Stimulated activated CD4-positive, alpha-beta T cell treated with anti-CD3 and anti-CD28 coated beads, Interleukin-4, amount 100 ng/mL, for 24 hours (primary cell): ENCODE data around the gene AACS.
"Not testable (repeated sequence)": the region's sequence is repeated elsewhere in the genome, so short reads cannot be mapped to it uniquely, and the experiment has no call there.

Experiments
- DNase-seq: peaks from one replicate; pipeline ENCODE4 v3.0.0-alpha.2; 2020

AACS gene

GRCh38 chr12:125092872-125093680 lies 27.8 kb downstream of the AACS start:
- DNase-seq: no peak

DNA sequence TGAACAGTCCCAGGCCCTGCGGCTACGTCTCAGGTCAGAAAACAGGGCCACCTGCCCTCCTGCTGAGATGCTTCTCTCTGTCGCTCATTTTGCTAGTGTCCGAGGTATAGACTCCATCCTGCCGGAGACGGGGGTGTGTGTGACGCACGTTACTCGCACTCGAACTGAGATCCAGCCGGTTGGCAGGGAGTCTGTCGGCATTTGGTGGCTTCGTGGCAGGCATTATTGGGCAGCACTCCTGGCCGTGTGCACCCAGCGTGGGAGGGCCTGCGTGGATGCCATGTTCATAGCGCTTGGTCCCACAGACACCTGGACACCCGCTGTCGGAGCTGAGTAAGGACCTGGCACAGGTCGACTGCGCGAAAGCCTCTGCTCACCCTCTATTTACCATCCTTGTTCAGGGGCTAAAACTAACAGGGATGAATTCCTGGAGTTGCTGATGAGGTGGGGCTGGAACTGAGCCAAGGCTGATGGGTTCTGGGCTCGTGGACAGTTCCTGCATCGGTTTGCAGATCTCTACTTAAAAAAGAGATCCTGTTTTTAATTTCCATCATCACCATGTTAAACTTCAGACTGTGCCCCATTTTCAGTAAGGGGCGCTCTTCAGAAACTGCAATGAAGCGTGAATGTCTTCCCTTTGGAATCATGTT lies 28.6 kb downstream of the AACS start:
- no peak for DNase-seq

DNA sequence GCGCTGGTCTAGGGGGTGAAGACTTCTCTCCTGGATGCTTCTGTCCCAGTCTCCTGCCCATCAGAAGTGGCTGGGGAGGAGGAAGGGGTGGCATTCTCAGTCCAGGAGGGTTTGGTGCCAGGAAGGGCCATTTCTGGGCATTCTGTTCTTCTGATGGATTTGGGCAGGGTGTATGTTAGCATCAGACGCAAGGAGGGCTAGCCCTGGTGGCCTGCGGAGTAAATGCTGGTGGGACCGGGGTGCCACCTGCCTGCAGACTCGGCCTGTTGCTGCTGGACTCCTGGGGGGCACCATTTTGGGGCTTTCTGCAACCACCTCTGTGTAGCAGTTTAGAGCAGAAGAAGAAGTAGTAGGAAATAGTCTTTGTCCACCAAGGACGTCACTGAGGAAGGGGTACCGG lies 31.7 kb downstream of the AACS start:
- DNase-seq: no peak

- no peak for DNase-seq
Measured at GRCh38 chr12:125097427-125097826, 32.2 kb downstream of the AACS start.

GRCh38 chr12:125098676-125099408 lies 33.6 kb downstream of the AACS start:
- no peak for DNase-seq

DNA sequence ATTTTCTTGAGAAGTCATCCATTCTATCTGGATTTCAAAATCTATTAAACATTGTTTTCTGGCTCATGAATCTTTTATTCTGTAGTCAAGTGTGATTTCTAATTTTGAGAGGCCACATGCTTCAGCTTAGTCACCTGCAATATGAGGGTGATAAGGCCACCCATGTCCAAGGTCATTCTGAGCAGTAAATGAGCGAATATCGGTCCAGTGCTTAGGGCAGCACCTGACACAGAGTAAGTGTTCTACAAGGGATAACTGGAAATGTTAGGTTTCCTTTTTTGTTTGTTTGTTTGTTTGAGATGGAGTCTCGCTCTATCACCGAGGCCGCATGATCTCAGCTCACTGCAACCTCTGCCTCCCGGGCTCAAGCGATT lies 34.2 kb downstream of the AACS start:
- DNase-seq: no peak

GRCh38 chr12:125100551-125101434 lies 35.6 kb downstream of the AACS start:
- DNase-seq: no peak

- no peak for DNase-seq
Measured at GRCh38 chr12:125104982-125105381, 39.7 kb downstream of the AACS start.

GRCh38 chr12:125105600-125105999 lies 40.4 kb downstream of the AACS start:
- DNase-seq: no peak

DNA sequence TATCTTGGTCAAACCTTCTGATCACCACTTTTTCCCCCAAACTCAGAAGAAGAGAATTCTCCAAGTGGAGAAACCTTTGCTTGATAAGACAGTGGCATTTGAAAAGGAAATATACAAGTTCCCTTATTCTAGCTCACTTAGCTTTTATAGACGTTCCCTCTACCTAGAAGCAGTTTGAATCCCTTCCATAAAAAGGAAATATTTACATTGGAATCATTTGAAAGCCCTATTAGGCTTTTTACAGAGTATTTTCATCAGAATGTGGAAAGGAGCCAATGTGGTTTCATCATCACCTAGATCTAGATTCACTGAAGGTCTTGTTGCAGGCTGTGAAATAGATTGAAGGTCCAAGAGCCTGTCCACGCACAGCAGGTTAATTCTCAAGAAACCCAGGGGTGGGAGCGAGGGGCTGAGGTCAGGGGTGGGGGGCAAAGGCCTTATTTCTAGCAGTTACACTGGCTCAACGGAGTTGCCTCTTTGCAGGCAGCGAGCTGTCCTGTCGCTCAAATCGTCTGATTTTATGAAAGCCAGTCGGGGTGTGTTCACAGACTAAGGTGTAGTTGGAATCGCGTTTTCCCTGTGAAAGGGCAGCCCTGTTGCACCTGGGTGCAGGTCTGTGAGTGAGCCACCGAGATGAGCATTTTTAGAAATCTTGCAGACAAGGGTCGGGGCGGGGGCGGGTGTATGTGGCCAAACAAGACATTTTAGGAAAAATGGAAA lies 45.6 kb downstream of the AACS start:
- no peak for DNase-seq

- no peak for DNase-seq
Measured at GRCh38 chr12:125111403-125111802, 46.2 kb downstream of the AACS start.

DNA sequence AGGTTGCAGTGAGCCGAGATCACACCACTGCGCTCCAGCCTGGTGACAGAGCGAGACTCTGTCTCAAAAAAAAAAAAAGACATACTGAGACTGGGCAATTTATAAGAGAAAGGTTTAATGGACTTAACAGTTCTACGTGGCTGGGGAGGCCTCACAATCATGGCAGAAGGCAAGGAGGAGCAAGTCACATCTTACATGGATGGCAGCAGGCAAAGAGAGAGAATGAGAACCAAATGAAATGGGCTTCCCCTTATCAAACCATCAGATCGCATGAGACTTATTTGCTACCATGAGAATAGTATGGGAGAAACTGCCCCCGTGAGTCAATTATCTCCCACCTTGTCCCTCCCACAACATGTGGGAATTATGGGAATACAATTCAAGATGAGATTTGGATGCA lies 47.4 kb downstream of the AACS start:
- not testable (repeated sequence) for DNase-seq

- no peak for DNase-seq
Measured at GRCh38 chr12:125113263-125113662, 48.0 kb downstream of the AACS start.

- no peak for DNase-seq
Measured at GRCh38 chr12:125113789-125114188, 48.6 kb downstream of the AACS start.

GRCh38 chr12:125114365-125115141 lies 49.3 kb downstream of the AACS start:
- no peak for DNase-seq

GRCh38 chr12:125120566-125120965 lies 55.3 kb downstream of the AACS start:
- no peak for DNase-seq

DNA sequence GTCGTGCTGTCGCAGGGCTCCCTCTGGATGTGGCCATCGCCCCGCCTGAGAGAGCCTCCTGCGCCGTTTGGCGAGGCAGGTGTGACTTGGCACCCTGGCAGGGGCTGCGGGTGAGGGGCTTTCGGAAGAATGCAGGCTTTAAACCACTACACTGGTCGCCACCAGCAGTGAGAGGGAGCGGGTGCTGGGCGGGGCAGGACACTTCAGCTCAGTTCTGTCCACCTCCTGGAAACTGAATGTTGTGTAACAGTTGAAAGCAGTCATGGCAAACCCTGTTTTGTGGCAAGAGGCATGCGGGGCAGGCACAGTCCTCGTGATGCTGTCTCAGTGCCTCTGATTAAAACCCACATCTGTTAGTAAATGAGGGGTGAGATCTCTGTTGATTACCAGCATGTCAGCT lies 55.9 kb downstream of the AACS start:
- no peak for DNase-seq

GRCh38 chr12:125122668-125123067 lies 57.4 kb downstream of the AACS start:
- DNase-seq: no peak

- DNase-seq: no peak
Measured at GRCh38 chr12:125124320-125124966, 59.2 kb downstream of the AACS start.

GRCh38 chr12:125125271-125125670 lies 60.0 kb downstream of the AACS start:
- DNase-seq: no peak
